Astrocyte (in vitro differentiated cells and primary cell): Measurements from ENCODE around the gene ZNF438. TPM values are rescaled to one million over a fixed set of nuclear protein-coding genes. Genes with fewer than 3 reads are reported as not detected.

Experiments used
- DNase-seq: peaks from one replicate; pipeline ENCODE4 v3.0.0-alpha.2; 2010; ENCODE audit warnings: low read depth
- FAIRE-seq: peaks from 2 replicates; lab custom pipeline; 2011; peaks lifted over from hg19 to GRCh38; lab: Jason Lieb, UNC
- H2AFZ ChIP-seq: 2 replicates; pipeline ENCODE4 v1.6.0; 2012; ENCODE audit warnings: low read depth, low read length, inconsistent platforms
- H3K27ac ChIP-seq: 2 replicates; pipeline ENCODE4 v1.5.1; 2011; ENCODE audit warnings: low read depth, low read length, inconsistent platforms
- H3K27me3 ChIP-seq: 2 replicates; pipeline ENCODE4 v1.6.0; 2011; ENCODE audit warnings: low read length, inconsistent platforms; ENCODE audit not compliant: insufficient read depth
- H3K36me3 ChIP-seq: 2 replicates; pipeline ENCODE4 v1.5.1; 2011; ENCODE audit warnings: low read length, inconsistent platforms; ENCODE audit not compliant: insufficient read depth
- H3K4me1 ChIP-seq: 2 replicates; pipeline ENCODE4 v1.5.1; 2011; ENCODE audit warnings: low read length, inconsistent platforms; ENCODE audit not compliant: insufficient read depth
- H3K4me2 ChIP-seq: 2 replicates; pipeline ENCODE4 v1.6.0; 2012; ENCODE audit warnings: low read length, inconsistent platforms
- H3K4me3 ChIP-seq: 2 replicates; pipeline ENCODE4 v1.5.1; 2011; ENCODE audit warnings: low read depth, mild to moderate bottlenecking, low read length, inconsistent platforms; ENCODE audit not compliant: insufficient read depth
- H3K79me2 ChIP-seq: 2 replicates; pipeline ENCODE4 v1.6.0; 2012; ENCODE audit warnings: mild to moderate bottlenecking, low read length, inconsistent platforms; ENCODE audit not compliant: insufficient read depth
- H3K9ac ChIP-seq: 2 replicates; pipeline ENCODE4 v1.6.0; 2012; ENCODE audit warnings: mild to moderate bottlenecking, low read length, inconsistent platforms
- H3K9me3 ChIP-seq: 2 replicates; pipeline ENCODE4 v1.5.1; 2012; ENCODE audit warnings: low read depth, mild to moderate bottlenecking, low read length, inconsistent platforms; ENCODE audit not compliant: insufficient read depth
- H4K20me1 ChIP-seq: 2 replicates; pipeline ENCODE4 v1.6.0; 2012; ENCODE audit warnings: low read length, inconsistent platforms; ENCODE audit not compliant: insufficient read depth
- H3K27ac Mint-ChIP-seq: one replicate; pipeline ENCODE4 v1.8.0; 2021; ENCODE audit warnings: mild to moderate bottlenecking, mixed read lengths; ENCODE audit not compliant: unreplicated experiment
- H3K27me3 Mint-ChIP-seq: one replicate; pipeline ENCODE4 v1.8.0; 2021; ENCODE audit warnings: low read depth, mixed read lengths; ENCODE audit not compliant: unreplicated experiment
- H3K36me3 Mint-ChIP-seq: one replicate; pipeline ENCODE4 v1.8.0; 2021; ENCODE audit warnings: low read depth, mixed read lengths; ENCODE audit not compliant: unreplicated experiment
- H3K4me1 Mint-ChIP-seq: one replicate; pipeline ENCODE4 v1.8.0; 2021; ENCODE audit warnings: low read depth, mixed read lengths; ENCODE audit not compliant: unreplicated experiment
- H3K4me3 Mint-ChIP-seq: one replicate; pipeline ENCODE4 v1.8.0; 2021; ENCODE audit warnings: mild to moderate bottlenecking, moderate library complexity, mixed read lengths; ENCODE audit not compliant: unreplicated experiment
- H3K9me3 Mint-ChIP-seq: one replicate; pipeline ENCODE4 v1.8.0; 2021; ENCODE audit warnings: mild to moderate bottlenecking, mixed read lengths; ENCODE audit not compliant: unreplicated experiment
- CTCF ChIP-seq: IDR thresholded peaks from 2 replicates; pipeline ENCODE4 v1.5.1; 2011; ENCODE audit warnings: low read depth, mild to moderate bottlenecking, inconsistent platforms, low read length, moderate library complexity; ENCODE audit not compliant: insufficient read depth
- EZH2 ChIP-seq: IDR thresholded peaks from 2 replicates; pipeline ENCODE4 v1.6.1; 2012; ENCODE audit warnings: mild to moderate bottlenecking, low read length, inconsistent platforms; ENCODE audit not compliant: insufficient read depth
- total RNA-seq: library from RNA; stranded (reverse); gene quantifications from 2 replicates; pipeline ENCODE4 v1.2.1, GENCODE V29; 2021

The ZNF438 gene
- total RNA-seq, 1 donor from 2014 or later = 2.2 TPM

- Mint-ChIP-seq H3K4me3 (no peak overlapping the region), H3K27me3 (no peaks in the 10 kb centered on the region), H3K9me3 (peaks cover 2% of the 10 kb centered on the region), H3K4me1 (peaks cover 27% of the 10 kb centered on the region), H3K27ac (no peak overlapping the region), H3K36me3 (peaks cover 2% of the 10 kb centered on the region)
- Histone ChIP-seq H2AFZ (no peak overlapping the region), H3K9ac (no peak overlapping the region), H3K4me1 (peaks cover 18% of the 10 kb centered on the region), H3K4me3 (no peak overlapping the region), H4K20me1 (no peaks in the 10 kb centered on the region), H3K36me3 (no peaks in the 10 kb centered on the region), H3K27me3 (no peaks in the 10 kb centered on the region), H3K27ac (no peak overlapping the region), H3K4me2 (no peak overlapping the region), H3K79me2 (no peaks in the 10 kb centered on the region), H3K9me3 (no peaks in the 10 kb centered on the region)
- TF ChIP-seq CTCF (no peak), EZH2 (no peak)
- FAIRE-seq = no peak
- DNase-seq = no peak
Measured at GRCh38 chr10:31010062-31010461, 21.6 kb downstream of the ZNF438 start.

GRCh38 chr10:31005895-31006294, 25.8 kb downstream of the ZNF438 start:
- Histone ChIP-seq H3K9me3 (no peaks in the 10 kb centered on the region), H3K36me3 (no peaks in the 10 kb centered on the region), H3K9ac (no peak overlapping the region), H3K4me2 (no peak overlapping the region), H3K27me3 (no peaks in the 10 kb centered on the region), H3K4me1 (peaks cover 19% of the 10 kb centered on the region), H4K20me1 (no peaks in the 10 kb centered on the region), H3K79me2 (no peaks in the 10 kb centered on the region), H3K4me3 (no peak overlapping the region), H3K27ac (no peak overlapping the region), H2AFZ (no peak overlapping the region)
- no peak for DNase-seq
- no peak for FAIRE-seq
- Mint-ChIP-seq H3K27ac (no peak overlapping the region), H3K4me1 (peaks cover 34% of the 10 kb centered on the region), H3K4me3 (no peak overlapping the region), H3K27me3 (no peaks in the 10 kb centered on the region), H3K36me3 (no peaks in the 10 kb centered on the region), H3K9me3 (no peaks in the 10 kb centered on the region)
- TF ChIP-seq EZH2 (no peak), CTCF (no peak)

GRCh38 chr10:31004611-31005193, 27.0 kb downstream of the ZNF438 start:
- H3K4me2 ChIP-seq = peak overlapping the region; percentile 64
- H3K4me1 Mint-ChIP-seq = peaks cover 41% of the 10 kb centered on the region
- H3K4me1 ChIP-seq = peaks cover 19% of the 10 kb centered on the region
- TF ChIP-seq EZH2 = no peak
- TF ChIP-seq CTCF = no peak
- H3K79me2 ChIP-seq = no peaks in the 10 kb centered on the region
- peak overlapping the region; percentile 47 for H3K9ac ChIP-seq
- peak overlapping the region; percentile 25 for H3K4me3 ChIP-seq
- FAIRE-seq = peak; percentile 85
- peak overlapping the region; percentile 85 for H3K27ac Mint-ChIP-seq
- H3K27me3 ChIP-seq = no peaks in the 10 kb centered on the region
- H3K9me3 ChIP-seq = no peaks in the 10 kb centered on the region
- H4K20me1 ChIP-seq = no peaks in the 10 kb centered on the region
- no peaks in the 10 kb centered on the region for H3K36me3 Mint-ChIP-seq
- DNase-seq = peak; percentile 88
- H3K36me3 ChIP-seq = no peaks in the 10 kb centered on the region
- H2AFZ ChIP-seq = no peak overlapping the region
- no peaks in the 10 kb centered on the region for H3K27me3 Mint-ChIP-seq
- no peak overlapping the region for H3K4me3 Mint-ChIP-seq
- peaks cover 2% of the 10 kb centered on the region for H3K9me3 Mint-ChIP-seq
- peak overlapping the region; percentile 81 for H3K27ac ChIP-seq
